ENCODE data around the gene ZNF384. TPM values are rescaled to one million over a fixed set of nuclear protein-coding genes. Genes with fewer than 3 reads are reported as not detected.

The ZNF384 gene
- total RNA-seq, 2 experiments from 2014 or later = 48.6 to 95.5 TPM

- intact Hi-C loops (cut with micrococcal nuclease; ENCODE audit: unreplicated experiment) = no loop called here
- no TSS peak for BruUV-seq (replicated peaks)
- TF ChIP-seq EZH2phosphoT487 (IDR thresholded peaks at IDR 0.05; ENCODE audit: borderline replicate concordance, low read depth, low read length) = no peak
- 0 out of 2 replicates have a peak, but pooled peaks have one; percentile 23 for TF ChIP-seq CTCF (conservative IDR thresholded peaks at IDR 0.05; ENCODE audit: low read length)
- ChIA-PET CTCF (ENCODE audit: unreplicated experiment) (interaction anchor here (0.6 kb wide), 1 partner anchor 69 kb away, joined by 3 read pairs; the partner anchor contains the start of gene ZNF384), POLR2A (interaction anchor here (1.4 kb wide), 1 partner anchor 10 kb away, joined by 6 read pairs; no protein-coding TSS in a partner anchor)
- peaks cover 16% of the 10 kb centered on the region; the same call in 1 of the 2 replicates for H3K79me2 ChIP-seq (ENCODE audit: insufficient read depth, low read depth, low read length)
- H3K9me3 ChIP-seq (ENCODE audit: low read length) = no peaks in the 10 kb centered on the region
- H3K9me2 ChIP-seq (ENCODE audit: insufficient read depth, low read length) = no peaks in the 10 kb centered on the region
- H3K4me1 ChIP-seq (ENCODE audit: insufficient read depth, low read length, poor library complexity, severe bottlenecking) = peaks cover 22% of the 10 kb centered on the region
- H4K20me1 ChIP-seq (ENCODE audit: insufficient read depth, low read length) = no peaks in the 10 kb centered on the region
- no peak overlapping the region for H3K27ac ChIP-seq (ENCODE audit: low read depth, low read length, poor library complexity, severe bottlenecking)
- H3K4me2 ChIP-seq (ENCODE audit: low read length) = no peak overlapping the region
- DNase-seq (ENCODE audit: low spot score) = no peak
- no peak overlapping the region for H2AFZ ChIP-seq (ENCODE audit: low read length)
- H3K36me3 ChIP-seq (ENCODE audit: insufficient read depth, low read length) = peaks cover 48% of the 10 kb centered on the region
- H3K4me3 ChIP-seq (ENCODE audit: low read depth, low read length, poor library complexity, severe bottlenecking) = no peak overlapping the region
Observed at GRCh38 chr12:6620137-6620884, 68.9 kb downstream of the ZNF384 start.

DNA sequence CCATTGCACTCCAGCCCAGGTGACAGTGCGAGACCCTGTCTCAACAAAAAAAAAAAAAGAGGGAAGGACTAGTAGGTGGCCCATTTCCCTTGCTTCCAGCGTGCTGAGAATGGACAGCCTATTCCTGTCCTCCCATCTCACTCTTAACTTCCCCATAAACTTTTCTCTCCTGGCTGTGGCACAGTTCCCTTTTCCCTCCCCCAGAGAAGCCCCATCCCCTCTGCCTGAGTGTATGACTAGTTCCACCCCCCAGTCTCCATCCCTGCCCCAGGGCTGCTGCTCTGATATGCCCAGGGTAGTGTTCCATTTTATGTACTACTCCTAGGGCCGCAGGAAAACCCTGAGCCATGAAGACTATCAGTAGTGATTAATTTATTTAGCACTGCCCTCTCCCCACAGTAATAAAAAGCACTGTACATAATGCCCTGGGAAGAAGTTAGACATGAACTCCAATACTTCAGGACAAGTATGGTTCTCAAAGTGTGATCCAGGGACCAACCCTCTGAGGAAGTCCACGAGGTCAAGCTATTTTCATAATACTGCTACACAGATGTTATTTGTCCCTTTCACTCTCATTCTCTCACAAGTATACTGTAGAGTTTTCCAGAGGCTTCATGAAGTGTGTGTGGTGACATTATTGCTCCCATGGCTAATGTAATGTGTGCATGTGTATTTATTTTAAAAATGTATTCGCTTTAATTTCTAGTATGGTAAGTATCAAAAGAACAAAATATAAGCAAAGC lies 70.5 kb downstream of the ZNF384 start:
- TSS peak; percentile 84 for BruUV-seq (replicated peaks)
- POLR2A ChIA-PET = interaction anchor here (0.5 to 1.6 kb wide), 3 partner anchors 10 to 16 kb away, joined by 4 to 7 read pairs (median 5); partner anchors contain the start of gene LPAR5
- peaks cover 14% of the 10 kb centered on the region for H3K4me1 ChIP-seq (ENCODE audit: insufficient read depth, low read length, poor library complexity, severe bottlenecking)
- H2AFZ ChIP-seq (ENCODE audit: low read length) = no peak overlapping the region
- peaks cover 2% of the 10 kb centered on the region; the same call in 1 of the 2 replicates for H3K79me2 ChIP-seq (ENCODE audit: insufficient read depth, low read depth, low read length)
- no peak overlapping the region for H3K4me2 ChIP-seq (ENCODE audit: low read length)
- intact Hi-C loops (cut with micrococcal nuclease; ENCODE audit: unreplicated experiment) = loop anchor here (1.0 kb wide), 1 partner anchor 161 kb away; no protein-coding TSS in a partner anchor
- no peak overlapping the region for H3K4me3 ChIP-seq (ENCODE audit: low read depth, low read length, poor library complexity, severe bottlenecking)
- no peaks in the 10 kb centered on the region for H3K9me3 ChIP-seq (ENCODE audit: low read length)
- peaks cover 39% of the 10 kb centered on the region for H3K36me3 ChIP-seq (ENCODE audit: insufficient read depth, low read length)
- H3K27ac ChIP-seq (ENCODE audit: low read depth, low read length, poor library complexity, severe bottlenecking) = no peak overlapping the region
- CTCF ChIA-PET (ENCODE audit: unreplicated experiment) = no interaction called here
- TF ChIP-seq CTCF (conservative IDR thresholded peaks at IDR 0.05; ENCODE audit: low read length) (no peak), EZH2phosphoT487 (IDR thresholded peaks at IDR 0.05; ENCODE audit: borderline replicate concordance, low read depth, low read length) (no peak)
- DNase-seq (ENCODE audit: low spot score) = no peak
- H3K9me2 ChIP-seq (ENCODE audit: insufficient read depth, low read length) = no peaks in the 10 kb centered on the region
- no peaks in the 10 kb centered on the region for H4K20me1 ChIP-seq (ENCODE audit: insufficient read depth, low read length)

Small RNAs within 50 kb of the gene (small RNA-seq; reads per million reads assigned to genes)
- not detected for gene RNU6-781P

Other genes with a start within 250 kb of the ZNF384 start
- 18.0 and 19.8 TPM in 2 replicates for gene CD27, start 244.4 kb downstream of the ZNF384 start, total RNA-seq (2014; rRNA removed; shearing (Covaris generic))
- gene CD27, start 244.4 kb downstream of the ZNF384 start, total RNA-seq (2022) = 39.9 and 48.3 TPM in 2 replicates
- 18.4 and 23.7 TPM in 2 replicates for gene TAPBPL, start 237.3 kb downstream of the ZNF384 start, total RNA-seq (2014; rRNA removed; shearing (Covaris generic))
- 22.2 and 25.5 TPM in 2 replicates for gene TAPBPL, start 237.3 kb downstream of the ZNF384 start, total RNA-seq (2022)
- gene VAMP1, start 218.7 kb downstream of the ZNF384 start, total RNA-seq (2014; rRNA removed; shearing (Covaris generic)) = 82.7 and 86.0 TPM in 2 replicates
- 46.9 and 51.6 TPM in 2 replicates for gene VAMP1, start 218.7 kb downstream of the ZNF384 start, total RNA-seq (2022)
- gene MRPL51, start 196.1 kb downstream of the ZNF384 start, total RNA-seq (2014; rRNA removed; shearing (Covaris generic)) = 152 and 164 TPM in 2 replicates
- 280 and 338 TPM in 2 replicates for gene MRPL51, start 196.1 kb downstream of the ZNF384 start, total RNA-seq (2022)
- 157 and 195 TPM in 2 replicates for gene NCAPD2, start 195.3 kb downstream of the ZNF384 start, total RNA-seq (2014; rRNA removed; shearing (Covaris generic))
- 225 and 267 TPM in 2 replicates for gene NCAPD2, start 195.3 kb downstream of the ZNF384 start, total RNA-seq (2022)
- 3,369 and 3,801 TPM in 2 replicates for gene GAPDH, start 154.9 kb downstream of the ZNF384 start, total RNA-seq (2014; rRNA removed; shearing (Covaris generic))
- 3,794 and 4,502 TPM in 2 replicates for gene GAPDH, start 154.9 kb downstream of the ZNF384 start, total RNA-seq (2022)
- gene IFFO1, start 133.3 kb downstream of the ZNF384 start, total RNA-seq (2014; rRNA removed; shearing (Covaris generic)) = 16.9 and 25.4 TPM in 2 replicates
- 30.5 and 32.3 TPM in 2 replicates for gene IFFO1, start 133.3 kb downstream of the ZNF384 start, total RNA-seq (2022)
- 87.9 and 116 TPM in 2 replicates for gene NOP2, start 121.1 kb downstream of the ZNF384 start, total RNA-seq (2014; rRNA removed; shearing (Covaris generic))
- gene NOP2, start 121.1 kb downstream of the ZNF384 start, total RNA-seq (2022) = 86.5 and 100 TPM in 2 replicates
- 287 and 319 TPM in 2 replicates for gene CHD4, start 82.0 kb downstream of the ZNF384 start, total RNA-seq (2014; rRNA removed; shearing (Covaris generic))
- gene CHD4, start 82.0 kb downstream of the ZNF384 start, total RNA-seq (2022) = 247 and 267 TPM in 2 replicates
- gene LPAR5, start 53.4 kb downstream of the ZNF384 start, total RNA-seq (2014; rRNA removed; shearing (Covaris generic)) = 7.7 and 14.4 TPM in 2 replicates
- 25.3 and 25.6 TPM in 2 replicates for gene LPAR5, start 53.4 kb downstream of the ZNF384 start, total RNA-seq (2022)
- 3.6 and 4.4 TPM in 2 replicates for gene ACRBP, start 41.9 kb downstream of the ZNF384 start, total RNA-seq (2014; rRNA removed; shearing (Covaris generic))
- 9.3 and 9.4 TPM in 2 replicates for gene ACRBP, start 41.9 kb downstream of the ZNF384 start, total RNA-seq (2022)
- 27.1 and 38.1 TPM in 2 replicates for gene ING4, start 26.3 kb downstream of the ZNF384 start, total RNA-seq (2014; rRNA removed; shearing (Covaris generic))
- 30.8 and 37.0 TPM in 2 replicates for gene ING4, start 26.3 kb downstream of the ZNF384 start, total RNA-seq (2022)
- gene PIANP, start 11.4 kb upstream of the ZNF384 start, total RNA-seq (2014; rRNA removed; shearing (Covaris generic)) = 0.98 and 1.2 TPM in 2 replicates
- 15.2 and 15.4 TPM in 2 replicates for gene PIANP, start 11.4 kb upstream of the ZNF384 start, total RNA-seq (2022)
- 64.8 and 71.2 TPM in 2 replicates for gene COPS7A, start 34.7 kb upstream of the ZNF384 start, total RNA-seq (2014; rRNA removed; shearing (Covaris generic))
- 51.1 and 53.8 TPM in 2 replicates for gene COPS7A, start 34.7 kb upstream of the ZNF384 start, total RNA-seq (2022)
- gene MLF2, start 63.8 kb upstream of the ZNF384 start, total RNA-seq (2014; rRNA removed; shearing (Covaris generic)) = 87.3 and 96.2 TPM in 2 replicates
- 79.7 and 81.3 TPM in 2 replicates for gene MLF2, start 63.8 kb upstream of the ZNF384 start, total RNA-seq (2022)
- 6.3 and 7.8 TPM in 2 replicates for gene PTMS, start 77.0 kb upstream of the ZNF384 start, total RNA-seq (2014; rRNA removed; shearing (Covaris generic))
- 9.8 and 11.8 TPM in 2 replicates for gene PTMS, start 77.0 kb upstream of the ZNF384 start, total RNA-seq (2022)
- 0.19 and 0.62 TPM in 2 replicates for gene LAG3, start 83.1 kb upstream of the ZNF384 start, total RNA-seq (2014; rRNA removed; shearing (Covaris generic))
- gene LAG3, start 83.1 kb upstream of the ZNF384 start, total RNA-seq (2022) = 0.26 TPM in 1 of 2 replicates, not detected in the other
- gene CD4, start 100.2 kb upstream of the ZNF384 start, total RNA-seq (2014; rRNA removed; shearing (Covaris generic)) = not detected in 2 replicates
- not detected in 2 replicates for gene CD4, start 100.2 kb upstream of the ZNF384 start, total RNA-seq (2022)
- not detected in 2 replicates for gene GPR162, start 132.4 kb upstream of the ZNF384 start, total RNA-seq (2014; rRNA removed; shearing (Covaris generic))
- gene GPR162, start 132.4 kb upstream of the ZNF384 start, total RNA-seq (2022) = not detected in 2 replicates
- gene P3H3, start 139.0 kb upstream of the ZNF384 start, total RNA-seq (2014; rRNA removed; shearing (Covaris generic)) = 0.54 and 1.0 TPM in 2 replicates
- 0.50 and 0.93 TPM in 2 replicates for gene P3H3, start 139.0 kb upstream of the ZNF384 start, total RNA-seq (2022)
- gene GNB3, start 151.6 kb upstream of the ZNF384 start, total RNA-seq (2014; rRNA removed; shearing (Covaris generic)) = 3.6 and 5.0 TPM in 2 replicates
- 20.4 and 23.7 TPM in 2 replicates for gene GNB3, start 151.6 kb upstream of the ZNF384 start, total RNA-seq (2022)
- gene CDCA3, start 161.9 kb upstream of the ZNF384 start, total RNA-seq (2014; rRNA removed; shearing (Covaris generic)) = 160 and 222 TPM in 2 replicates
- 151 and 161 TPM in 2 replicates for gene CDCA3, start 161.9 kb upstream of the ZNF384 start, total RNA-seq (2022)
- 65.9 and 70.4 TPM in 2 replicates for gene USP5, start 162.8 kb upstream of the ZNF384 start, total RNA-seq (2014; rRNA removed; shearing (Covaris generic))
- gene USP5, start 162.8 kb upstream of the ZNF384 start, total RNA-seq (2022) = 112 and 129 TPM in 2 replicates
- gene TPI1, start 178.2 kb upstream of the ZNF384 start, total RNA-seq (2014; rRNA removed; shearing (Covaris generic)) = 596 and 608 TPM in 2 replicates
- gene TPI1, start 178.2 kb upstream of the ZNF384 start, total RNA-seq (2022) = 519 and 801 TPM in 2 replicates
- gene SPSB2, start 183.9 kb upstream of the ZNF384 start, total RNA-seq (2014; rRNA removed; shearing (Covaris generic)) = 7.8 and 8.3 TPM in 2 replicates
- 8.5 and 10.8 TPM in 2 replicates for gene SPSB2, start 183.9 kb upstream of the ZNF384 start, total RNA-seq (2022)
- gene LRRC23, start 215.4 kb upstream of the ZNF384 start, total RNA-seq (2014; rRNA removed; shearing (Covaris generic)) = 15.7 and 17.7 TPM in 2 replicates
- gene LRRC23, start 215.4 kb upstream of the ZNF384 start, total RNA-seq (2022) = 19.8 and 20.2 TPM in 2 replicates
- 24.9 and 29.3 TPM in 2 replicates for gene ENO2, start 225.2 kb upstream of the ZNF384 start, total RNA-seq (2014; rRNA removed; shearing (Covaris generic))
- 79.6 and 89.5 TPM in 2 replicates for gene ENO2, start 225.2 kb upstream of the ZNF384 start, total RNA-seq (2022)
- 0.98 and 3.1 TPM in 2 replicates for gene ATN1, start 238.6 kb upstream of the ZNF384 start, total RNA-seq (2014; rRNA removed; shearing (Covaris generic))
- gene ATN1, start 238.6 kb upstream of the ZNF384 start, total RNA-seq (2022) = 4.9 and 6.7 TPM in 2 replicates

Data from OCI-LY7 (cell line).